Measurements from ENCODE around the gene CNPY1.

Gene CNPY1

DNA sequence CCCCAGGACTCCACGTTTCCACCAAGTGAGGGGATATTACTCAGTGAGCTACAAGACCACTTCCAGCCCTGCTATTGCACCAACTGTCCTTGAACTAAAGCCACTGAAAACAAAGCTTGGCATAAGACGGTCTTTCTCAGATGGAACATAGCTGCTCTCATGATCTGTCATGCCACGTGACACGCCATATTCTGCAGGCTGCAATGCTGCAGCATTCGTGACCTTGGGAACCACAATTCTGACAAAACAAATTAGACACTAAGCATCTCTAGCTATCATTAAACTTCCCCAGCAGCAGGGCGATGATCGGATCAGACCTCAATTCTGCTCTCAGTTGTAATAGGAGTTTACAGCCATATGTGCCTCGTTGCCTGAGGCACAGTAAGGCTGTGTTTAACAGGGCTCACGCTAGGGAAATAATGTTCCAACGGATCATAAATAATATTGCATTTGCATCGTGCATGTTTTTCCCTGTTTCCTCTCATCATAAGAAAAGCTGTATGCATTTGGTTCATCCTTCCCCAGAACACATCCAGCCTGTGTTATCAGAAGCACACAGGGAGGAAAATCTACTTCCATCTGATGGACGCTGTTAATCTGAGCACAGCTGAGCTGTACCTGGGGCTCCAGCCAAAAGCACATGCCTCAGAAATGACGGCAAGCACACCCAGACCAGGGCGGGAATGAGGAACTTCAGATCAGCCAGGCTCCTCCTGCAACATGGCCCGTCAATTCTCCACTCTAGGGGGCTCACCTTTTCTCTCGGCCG, 38.6 kb upstream of the CNPY1 start:
- no peak overlapping the region for H3K4me3 ChIP-seq (ENCODE audit: low read depth, low read length)

DNA sequence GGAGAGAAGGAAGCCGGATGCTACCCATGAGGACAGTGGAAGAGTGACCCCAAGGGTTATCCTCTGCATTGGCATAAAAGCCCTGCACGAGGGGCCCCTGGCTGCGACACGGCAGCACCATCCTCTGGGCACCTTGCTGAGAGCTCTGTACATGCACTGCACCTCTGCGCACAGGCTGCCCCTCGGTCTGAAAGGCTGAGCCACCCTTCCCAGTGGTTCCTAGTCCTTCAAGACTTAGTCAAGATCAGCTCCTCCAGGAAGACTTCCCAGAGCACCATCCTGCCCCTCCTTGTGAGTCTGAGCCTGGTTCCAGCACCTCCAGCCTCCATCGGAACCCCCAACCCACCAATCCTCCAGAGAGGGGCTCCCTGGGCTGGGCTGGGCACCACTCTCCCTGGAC, 37.9 kb upstream of the CNPY1 start:
- TF ChIP-seq, protein P1, sequence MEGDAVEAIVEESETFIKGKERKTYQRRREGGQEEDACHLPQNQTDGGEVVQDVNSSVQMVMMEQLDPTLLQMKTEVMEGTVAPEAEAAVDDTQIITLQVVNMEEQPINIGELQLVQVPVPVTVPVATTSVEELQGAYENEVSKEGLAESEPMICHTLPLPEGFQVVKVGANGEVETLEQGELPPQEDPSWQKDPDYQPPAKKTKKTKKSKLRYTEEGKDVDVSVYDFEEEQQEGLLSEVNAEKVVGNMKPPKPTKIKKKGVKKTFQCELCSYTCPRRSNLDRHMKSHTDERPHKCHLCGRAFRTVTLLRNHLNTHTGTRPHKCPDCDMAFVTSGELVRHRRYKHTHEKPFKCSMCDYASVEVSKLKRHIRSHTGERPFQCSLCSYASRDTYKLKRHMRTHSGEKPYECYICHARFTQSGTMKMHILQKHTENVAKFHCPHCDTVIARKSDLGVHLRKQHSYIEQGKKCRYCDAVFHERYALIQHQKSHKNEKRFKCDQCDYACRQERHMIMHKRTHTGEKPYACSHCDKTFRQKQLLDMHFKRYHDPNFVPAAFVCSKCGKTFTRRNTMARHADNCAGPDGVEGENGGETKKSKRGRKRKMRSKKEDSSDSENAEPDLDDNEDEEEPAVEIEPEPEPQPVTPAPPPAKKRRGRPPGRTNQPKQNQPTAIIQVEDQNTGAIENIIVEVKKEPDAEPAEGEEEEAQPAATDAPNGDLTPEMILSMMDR (IDR thresholded peaks at IDR 0.05; ENCODE audit: borderline replicate concordance, insufficient read depth, low read depth, low read length), result no peak
- H3K4me3 ChIP-seq (ENCODE audit: low read depth, low read length), result no peak overlapping the region

More for the DNA sequence above, 38.6 kb upstream of the CNPY1 start:
- TF ChIP-seq, protein P1 (IDR thresholded peaks at IDR 0.05; ENCODE audit: borderline replicate concordance, insufficient read depth, low read depth, low read length), result no peak

DNA sequence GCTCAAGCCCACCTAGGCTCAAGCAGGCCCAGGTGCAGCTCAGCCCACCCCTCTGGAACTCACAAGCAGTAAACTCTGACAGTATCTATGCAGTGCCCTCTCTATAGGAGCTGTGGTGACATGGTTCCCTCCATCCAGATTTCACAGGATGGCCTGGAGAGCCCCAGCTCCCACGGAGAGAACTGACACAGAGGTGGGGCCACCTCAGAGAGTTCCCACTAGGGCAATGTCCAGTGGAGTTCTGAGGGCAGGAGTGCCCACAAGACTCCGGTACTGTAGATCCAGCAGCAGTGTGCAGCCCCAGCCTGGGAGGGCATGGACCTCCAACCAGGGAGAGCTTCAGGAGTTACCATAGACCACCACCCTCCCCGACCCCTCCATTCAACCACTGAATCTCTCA, 37.3 kb upstream of the CNPY1 start:
- H3K4me3 ChIP-seq (ENCODE audit: low read depth, low read length), result no peak overlapping the region
- TF ChIP-seq, protein P1 (IDR thresholded peaks at IDR 0.05; ENCODE audit: borderline replicate concordance, insufficient read depth, low read depth, low read length), result no peak

DNA sequence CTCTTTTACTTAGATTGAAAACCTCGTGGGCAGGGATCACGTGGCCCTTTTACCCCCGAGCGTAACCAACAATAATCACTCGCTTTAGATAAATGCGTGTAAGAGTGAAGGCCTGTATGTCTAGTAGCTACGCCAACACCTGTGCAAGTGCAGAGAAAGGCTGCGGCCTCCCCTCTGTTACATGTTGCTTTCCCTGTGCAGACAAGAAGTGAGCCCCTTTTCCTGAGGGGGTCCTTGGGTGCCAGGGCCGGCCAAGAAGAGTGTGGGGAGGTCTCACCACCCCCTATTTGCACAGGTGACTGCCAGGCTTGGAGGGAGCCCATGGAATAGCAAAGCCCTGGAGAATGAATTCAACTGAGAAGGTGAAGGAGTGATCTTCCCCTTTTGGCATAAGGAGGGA, 35.6 kb upstream of the CNPY1 start:
- H3K4me3 ChIP-seq (ENCODE audit: low read depth, low read length), result no peak overlapping the region
- TF ChIP-seq, protein P1 (IDR thresholded peaks at IDR 0.05; ENCODE audit: borderline replicate concordance, insufficient read depth, low read depth, low read length), result no peak

DNA sequence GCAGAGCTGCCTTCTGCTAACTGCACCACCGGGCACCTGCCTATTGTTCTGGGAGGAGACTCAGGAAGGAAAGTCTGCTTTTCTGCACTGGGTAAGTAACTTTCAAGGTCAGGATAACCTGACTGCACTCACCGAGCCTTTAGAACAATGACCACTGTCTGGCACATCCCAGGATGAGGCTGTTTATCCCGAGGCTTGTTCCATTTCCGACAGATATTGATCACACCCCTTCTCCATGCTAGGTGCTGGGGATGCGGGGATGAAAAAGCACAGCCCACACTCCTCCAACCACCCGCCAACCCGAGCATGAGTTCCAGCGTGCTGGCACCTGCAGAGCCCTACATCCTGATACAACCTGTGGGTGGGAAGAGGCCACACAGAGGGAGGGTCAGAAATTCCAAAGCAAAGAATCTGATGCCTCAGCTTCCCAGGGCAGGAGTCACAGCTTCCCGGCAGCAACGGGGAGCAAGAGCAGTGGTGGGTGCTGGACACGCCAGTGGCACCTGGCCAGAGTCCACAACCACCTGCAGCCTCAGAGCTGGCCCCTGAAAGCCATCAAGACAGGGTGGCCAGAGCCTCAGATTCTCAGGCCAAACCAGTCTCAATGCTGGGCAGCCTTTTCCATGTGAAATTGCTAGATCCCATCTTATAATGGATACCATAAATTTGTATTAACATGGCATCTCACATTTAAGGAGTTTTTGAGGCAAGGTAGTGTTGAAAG, 34.9 kb upstream of the CNPY1 start:
- H3K4me3 ChIP-seq (ENCODE audit: low read depth, low read length), result no peak overlapping the region
- TF ChIP-seq, protein P1 (IDR thresholded peaks at IDR 0.05; ENCODE audit: borderline replicate concordance, insufficient read depth, low read depth, low read length), result no peak

DNA sequence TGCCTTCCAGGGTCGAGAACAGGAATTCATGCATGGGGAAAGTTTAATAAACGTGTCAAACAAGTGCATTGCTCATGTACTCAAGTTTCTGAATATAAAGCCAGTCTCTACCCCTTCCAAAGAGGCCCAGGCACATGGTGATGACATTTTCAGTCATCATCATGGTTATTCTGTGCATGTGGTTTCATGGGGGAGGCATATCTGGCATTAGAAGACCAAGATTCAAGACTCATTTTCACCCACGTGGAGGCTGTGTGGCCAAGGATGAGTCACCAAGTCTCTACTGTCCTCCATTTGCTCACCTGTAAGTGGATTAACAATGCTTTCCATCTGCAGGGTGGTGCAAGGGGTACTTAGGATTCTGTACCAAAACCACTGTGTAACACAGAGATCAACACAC, 34.0 kb upstream of the CNPY1 start:
- TF ChIP-seq, protein P1 (IDR thresholded peaks at IDR 0.05; ENCODE audit: borderline replicate concordance, insufficient read depth, low read depth, low read length), result no peak
- no peak overlapping the region for H3K4me3 ChIP-seq (ENCODE audit: low read depth, low read length)

DNA sequence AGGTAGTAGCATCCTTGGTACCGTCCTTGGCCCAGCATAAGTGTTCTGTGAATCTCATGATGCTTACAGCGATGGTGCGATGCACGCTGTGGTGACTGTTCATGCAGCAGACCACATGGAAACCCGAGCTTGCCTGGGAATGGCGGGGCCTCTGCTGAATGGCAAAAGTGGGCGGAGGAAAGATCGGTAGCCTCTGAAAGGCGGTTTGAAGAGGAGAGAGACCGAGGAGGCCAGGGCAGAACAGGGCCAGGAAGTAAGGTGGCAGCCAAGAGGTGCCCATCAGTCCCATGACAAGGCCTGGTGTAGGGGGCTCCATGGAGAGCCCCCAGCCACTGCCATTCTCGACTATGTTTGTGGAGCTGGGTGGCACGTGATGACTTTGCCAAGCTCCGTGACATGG, 33.2 kb upstream of the CNPY1 start:
- H3K4me3 ChIP-seq (ENCODE audit: low read depth, low read length), result no peak overlapping the region
- TF ChIP-seq, protein P1 (IDR thresholded peaks at IDR 0.05; ENCODE audit: borderline replicate concordance, insufficient read depth, low read depth, low read length), result no peak
